Measurements from ENCODE around the gene STK24.

Gene STK24

GRCh38 chr13:98500963-98501421 is 75.9 kb downstream of the STK24 start:
- DNase-seq (ENCODE audit: insufficient read length, low spot score) (no peak), FAIRE-seq (no peak)
- TF ChIP-seq POLR2A (IDR thresholded peaks at IDR 0.05; ENCODE audit: low read depth, low read length) = no peak

GRCh38 chr13:98496966-98497365 is 79.9 kb downstream of the STK24 start:
- FAIRE-seq = no peak
- no peak for DNase-seq (ENCODE audit: insufficient read length, low spot score)
- no peak for TF ChIP-seq POLR2A (IDR thresholded peaks at IDR 0.05; ENCODE audit: low read depth, low read length)

GRCh38 chr13:98496479-98496791 is 80.5 kb downstream of the STK24 start:
- no peak for FAIRE-seq
- DNase-seq (ENCODE audit: insufficient read length, low spot score) = no peak
- TF ChIP-seq POLR2A (IDR thresholded peaks at IDR 0.05; ENCODE audit: low read depth, low read length) = no peak

GRCh38 chr13:98495627-98496478 is 81.1 kb downstream of the STK24 start:
- DNase-seq (ENCODE audit: insufficient read length, low spot score) = no peak
- no peak for FAIRE-seq
- TF ChIP-seq POLR2A (IDR thresholded peaks at IDR 0.05; ENCODE audit: low read depth, low read length) = no peak

GRCh38 chr13:98494769-98495168 is 82.1 kb downstream of the STK24 start:
- DNase-seq (ENCODE audit: insufficient read length, low spot score) = no peak
- no peak for FAIRE-seq
- no peak for TF ChIP-seq POLR2A (IDR thresholded peaks at IDR 0.05; ENCODE audit: low read depth, low read length)

GRCh38 chr13:98493042-98493712 is 83.7 kb downstream of the STK24 start:
- DNase-seq (ENCODE audit: insufficient read length, low spot score) = no peak
- no peak for FAIRE-seq
- TF ChIP-seq POLR2A (IDR thresholded peaks at IDR 0.05; ENCODE audit: low read depth, low read length) = no peak

- FAIRE-seq (no peak), DNase-seq (ENCODE audit: insufficient read length, low spot score) (no peak)
- no peak for TF ChIP-seq POLR2A (IDR thresholded peaks at IDR 0.05; ENCODE audit: low read depth, low read length)
Observed at GRCh38 chr13:98492335-98493041, 84.4 kb downstream of the STK24 start.

GRCh38 chr13:98490866-98491265 is 86.0 kb downstream of the STK24 start:
- no peak for TF ChIP-seq POLR2A (IDR thresholded peaks at IDR 0.05; ENCODE audit: low read depth, low read length)
- no peak for FAIRE-seq
- no peak for DNase-seq (ENCODE audit: insufficient read length, low spot score)

- FAIRE-seq = no peak
- no peak for TF ChIP-seq POLR2A (IDR thresholded peaks at IDR 0.05; ENCODE audit: low read depth, low read length)
- DNase-seq (ENCODE audit: insufficient read length, low spot score) = no peak
Observed at GRCh38 chr13:98490195-98490836, 86.6 kb downstream of the STK24 start.

GRCh38 chr13:98489446-98490194 is 87.3 kb downstream of the STK24 start:
- no peak for TF ChIP-seq POLR2A (IDR thresholded peaks at IDR 0.05; ENCODE audit: low read depth, low read length)
- FAIRE-seq = no peak
- no peak for DNase-seq (ENCODE audit: insufficient read length, low spot score)

- FAIRE-seq = no peak
- no peak for DNase-seq (ENCODE audit: insufficient read length, low spot score)
- no peak for TF ChIP-seq POLR2A (IDR thresholded peaks at IDR 0.05; ENCODE audit: low read depth, low read length)
Observed at GRCh38 chr13:98488736-98489135, 88.2 kb downstream of the STK24 start.

GRCh38 chr13:98487522-98487921 is 89.4 kb downstream of the STK24 start:
- no peak for TF ChIP-seq POLR2A (IDR thresholded peaks at IDR 0.05; ENCODE audit: low read depth, low read length)
- DNase-seq (ENCODE audit: insufficient read length, low spot score) (no peak), FAIRE-seq (no peak)

GRCh38 chr13:98487016-98487415 is 89.9 kb downstream of the STK24 start:
- no peak for TF ChIP-seq POLR2A (IDR thresholded peaks at IDR 0.05; ENCODE audit: low read depth, low read length)
- FAIRE-seq (no peak), DNase-seq (ENCODE audit: insufficient read length, low spot score) (no peak)
